C1 segment of cervical spinal cord (tissue), 14 donors: ENCODE measurements around the gene AIRE.
"Not testable (repeated sequence)": the region's sequence is repeated elsewhere in the genome, so short reads cannot be mapped to it uniquely, and the experiment has no call there.

ENCODE experiments used
- DNase-seq, 14 donors: peaks; one replicate each; lab custom pipeline; 2025; lab: John Stamatoyannopoulos, UW

Gene AIRE

GRCh38 chr21:44265734-44266270, 19.9 kb upstream of the AIRE start:
- no peak for DNase-seq

- no peak for DNase-seq
Measured at GRCh38 chr21:44267655-44268142, 18.0 kb upstream of the AIRE start.

GRCh38 chr21:44269090-44269489, 16.6 kb upstream of the AIRE start:
- DNase-seq, result no peak

- DNase-seq, result no peak
Measured at GRCh38 chr21:44271558-44272283, 14.0 kb upstream of the AIRE start.

- no peak for DNase-seq
Measured at GRCh38 chr21:44272284-44272858, 13.3 kb upstream of the AIRE start.

GRCh38 chr21:44273046-44273445, 12.6 kb upstream of the AIRE start:
- DNase-seq, result no peak

- no peak for DNase-seq
Measured at GRCh38 chr21:44275041-44275440, 10.6 kb upstream of the AIRE start.

- no peak for DNase-seq
Measured at GRCh38 chr21:44279354-44280260, 6.1 kb upstream of the AIRE start.

- DNase-seq, result no peak
Measured at GRCh38 chr21:44281801-44282200, 3.9 kb upstream of the AIRE start.

- no peak for DNase-seq
Measured at GRCh38 chr21:44282370-44282769, 3.3 kb upstream of the AIRE start.

GRCh38 chr21:44283211-44283785, 2.4 kb upstream of the AIRE start:
- not testable (repeated sequence) for DNase-seq

GRCh38 chr21:44283948-44284347, 1.7 kb upstream of the AIRE start:
- DNase-seq, result no peak

- no peak for DNase-seq
Measured at GRCh38 chr21:44286086-44286715, 525 bp downstream of the AIRE start.

GRCh38 chr21:44286716-44287632, 1.3 kb downstream of the AIRE start:
- no peak for DNase-seq

- DNase-seq, result no peak
Measured at GRCh38 chr21:44288251-44289110, 2.8 kb downstream of the AIRE start.

- no peak for DNase-seq
Measured at GRCh38 chr21:44289381-44290010, 3.8 kb downstream of the AIRE start.

- DNase-seq, result no peak
Measured at GRCh38 chr21:44290327-44291077, 4.8 kb downstream of the AIRE start.
